ENCODE data around the gene SLC30A3. TPM values are rescaled to one million over a fixed set of nuclear protein-coding genes. Genes with fewer than 3 reads are reported as not detected.

SLC30A3 gene
- total and polyA plus RNA-seq, 2 of the 13 experiments (the other 11 are each of a cell fraction or from before 2014, with no cell fraction given), result 0.38 to 0.79 TPM

- Histone ChIP-seq H3K4me3 (replicated peaks in 1 of 3; ENCODE audit: insufficient read depth in 1 of 3, low read depth in 2 of 3, low read length in 3 of 3) (peak within 1 kb of the TSS in 1 of 3 experiments; percentile 26; a peak in 2 of 6 replicates), H2AFZ (ENCODE audit: low read length) (peak within 1 kb of the TSS; percentile 22), H4K20me1 (ENCODE audit: insufficient read depth, low read length) (no peaks in the 10 kb centered on the region), H3K79me2 (ENCODE audit: insufficient read depth, low read length) (no peaks in the 10 kb centered on the region), H3K4me1 (ENCODE audit: insufficient read depth, low read length) (peaks cover 41% of the 10 kb centered on the region), H3K27ac (ENCODE audit: extremely low read length, insufficient read depth, low read length) (no peak within 1 kb of the TSS), H3K27me3 (ENCODE audit: control insufficient read depth in 1 of 2, insufficient read depth in 2 of 2, low read length in 2 of 2) (peaks cover 0 to 18% of the 10 kb centered on the region in 2 experiments; a peak in 4 of 5 replicates), H3K9ac (ENCODE audit: insufficient read depth, low read depth, low read length) (peak within 1 kb of the TSS; percentile 36; the same call in 1 of the 2 replicates), H3K4me2 (ENCODE audit: low read depth, low read length) (peak within 1 kb of the TSS; percentile 49), H3K9me3 (ENCODE audit: low read length) (no peaks in the 10 kb centered on the region), H3K36me3 (replicated peaks in 1 of 2; ENCODE audit: control insufficient read depth in 1 of 2, insufficient read depth in 2 of 2, low read length in 2 of 2) (no peaks in the 10 kb centered on the region)
- BruUV-seq (replicated peaks), result no TSS peak
- DNase-seq (ENCODE audit: low spot score) (no peak), ATAC-seq (peak; percentile 60), FAIRE-seq (no peak)
- POLR2A ChIA-PET, result interaction anchor here (1.3 to 1.6 kb wide), 4 partner anchors 15 to 188 kb away, joined by 3 to 4 read pairs (median 3); partner anchors contain the start of gene MPV17
- intact Hi-C loops (cut with micrococcal nuclease; ENCODE audit: unreplicated experiment), result loop anchor here (2.0 kb wide), 1 partner anchor 17 kb away; no protein-coding TSS in a partner anchor
- WGBS (ENCODE audit: low lambda C conversion rate), result 49% methylated on average over 5 of the region's 5 CpGs
- CTCF ChIA-PET (ENCODE audit: low intra/inter-chr PET ratio, low total read pairs), result no interaction called here
- TF ChIP-seq POLR2AphosphoS2 (IDR thresholded peaks at IDR 0.05; ENCODE audit: low read depth, low read length), result no peak
- TF ChIP-seq ZNF362 (CRISPR knock-in tag; IDR thresholded peaks at IDR 0.05; ENCODE audit: borderline replicate concordance), result no peak
- TF ChIP-seq RFXANK (CRISPR knock-in tag; IDR thresholded peaks at IDR 0.05), result no peak
- TF ChIP-seq ZNF546 (CRISPR knock-in tag; conservative IDR thresholded peaks at IDR 0.05), result no peak
- TF ChIP-seq IKZF4 (CRISPR knock-in tag; IDR thresholded peaks at IDR 0.05; ENCODE audit: borderline replicate concordance, low read depth, not compliant biosample characterization), result no peak
- no peak for TF ChIP-seq ZBTB14 (CRISPR knock-in tag; IDR thresholded peaks at IDR 0.05)
- no peak for TF ChIP-seq XBP1 (CRISPR knock-in tag; IDR thresholded peaks at IDR 0.05)
- TF ChIP-seq PHF5A (CRISPR knock-in tag; IDR thresholded peaks at IDR 0.05; ENCODE audit: low read depth, unreplicated experiment), result no peak
- no peak for TF ChIP-seq CREB1 (IDR thresholded peaks at IDR 0.05)
- TF ChIP-seq CREB1 (CRISPR knock-in tag; IDR thresholded peaks at IDR 0.05), result no peak
- in situ Hi-C loops (cut with HindIII; ENCODE audit: extremely low pct_ligation_motif_present, low pct_unique_long_range_greater_than_20kb), result loop anchor here (5.0 to 10.0 kb wide), 2 partner anchors 185 to 317 kb away; no protein-coding TSS in a partner anchor
These were observed 19.2 kb upstream of the SLC30A3 start, which contains the start of gene TRIM54 for GRCh38 chr2:27281855-27282559. Gene TRIM54 (plus strand): TSS chr2:27282429. CDS start chr2:27282732, 303 bp downstream.
